ENCODE results near the gene TUBA1A.
"Not testable (repeated sequence)": the region's sequence is repeated elsewhere in the genome, so short reads cannot be mapped to it uniquely, and the experiment has no call there.

Gene TUBA1A

GRCh38 chr12:49225576-49226166, 36.8 kb upstream of the TUBA1A start:
- Histone ChIP-seq H3K27ac (ENCODE audit: insufficient read depth, low read depth, low read length, poor library complexity, severe bottlenecking) (no peak overlapping the region), H3K27me3 (ENCODE audit: control insufficient read depth, insufficient read depth, low read length, poor library complexity, severe bottlenecking) (no peaks in the 10 kb centered on the region), H3K4me1 (ENCODE audit: control insufficient read depth, insufficient read depth, low read length) (peaks cover 11% of the 10 kb centered on the region), H3K4me3 (ENCODE audit: insufficient read depth, low read depth, low read length) (no peak overlapping the region), H3K9me3 (ENCODE audit: control insufficient read depth, low read length) (no peaks in the 10 kb centered on the region), H3K36me3 (ENCODE audit: control insufficient read depth, insufficient read depth, low read length) (no peaks in the 10 kb centered on the region)
- WGBS, 2 experiments: 92 to 94% methylated on average over 7 of the region's 7 CpGs

DNA sequence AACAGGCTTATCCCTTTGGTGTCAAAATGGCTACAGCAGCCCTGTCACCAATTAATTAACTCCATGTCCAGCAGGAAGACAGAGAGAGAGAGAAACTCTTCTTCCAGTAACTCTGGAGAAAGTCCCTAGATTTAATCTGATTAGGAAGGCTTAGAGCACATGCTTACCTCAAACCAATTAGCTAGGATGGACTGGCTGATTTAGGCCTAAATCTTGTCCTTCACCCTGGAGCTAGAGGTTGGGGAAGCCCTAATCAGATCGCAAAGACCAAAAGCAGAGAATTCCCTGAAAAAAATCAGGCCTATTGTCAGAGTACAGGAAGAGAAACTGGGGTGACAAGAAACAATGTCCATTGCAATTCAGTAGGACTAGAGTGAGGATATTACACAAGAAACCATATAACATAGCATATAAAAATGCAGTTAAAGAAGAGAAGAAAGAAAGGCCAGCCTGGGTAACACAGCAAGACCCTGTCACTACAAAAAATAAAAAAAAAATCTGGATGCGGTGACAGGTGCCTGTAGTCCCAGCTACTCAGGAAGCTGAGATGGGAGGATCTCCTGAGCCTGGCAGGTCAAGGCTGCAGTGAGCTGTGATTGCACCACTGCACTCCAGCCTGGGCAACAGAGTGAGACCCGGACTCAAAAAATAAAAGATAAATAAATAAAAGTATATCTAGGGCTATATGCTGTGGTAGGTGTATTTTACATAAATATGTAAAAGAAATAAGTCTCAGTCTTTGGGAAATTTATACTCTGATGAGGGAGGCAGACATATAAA, 34.9 kb upstream of the TUBA1A start:
- H3K4me3 ChIP-seq (ENCODE audit: insufficient read depth, low read depth, low read length): no peak overlapping the region
- H3K36me3 ChIP-seq (ENCODE audit: control insufficient read depth, insufficient read depth, low read length): no peaks in the 10 kb centered on the region
- peak overlapping the region; percentile 31 for H3K27ac ChIP-seq (ENCODE audit: insufficient read depth, low read depth, low read length, poor library complexity, severe bottlenecking)
- WGBS, 2 experiments: 91 to 95% methylated on average over 2 of the region's 3 CpGs
- no peaks in the 10 kb centered on the region for H3K9me3 ChIP-seq (ENCODE audit: control insufficient read depth, low read length)
- no peaks in the 10 kb centered on the region for H3K27me3 ChIP-seq (ENCODE audit: control insufficient read depth, insufficient read depth, low read length, poor library complexity, severe bottlenecking)
- peaks cover 11% of the 10 kb centered on the region for H3K4me1 ChIP-seq (ENCODE audit: control insufficient read depth, insufficient read depth, low read length)

DNA sequence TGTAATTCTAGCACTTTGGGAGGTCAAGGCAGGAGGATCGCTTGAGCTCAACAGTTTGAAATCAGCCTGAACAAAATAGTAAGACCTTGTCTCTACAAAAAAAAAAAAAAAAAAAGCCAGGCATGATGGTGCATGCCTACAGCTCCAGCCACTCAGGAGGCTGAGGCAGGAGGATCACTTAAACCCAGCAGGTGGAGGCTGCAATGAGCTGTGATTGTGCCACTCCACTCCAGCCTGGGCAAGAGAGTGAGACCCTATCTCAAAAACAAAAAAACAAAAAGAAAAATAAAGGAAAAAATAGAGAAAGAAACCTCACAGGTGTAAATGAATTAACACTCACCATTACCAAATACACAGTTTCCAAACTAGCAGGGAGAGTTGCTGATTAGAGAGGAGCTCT, 34.2 kb upstream of the TUBA1A start:
- Histone ChIP-seq H3K9me3 (ENCODE audit: control insufficient read depth, low read length) (no peaks in the 10 kb centered on the region), H3K27me3 (ENCODE audit: control insufficient read depth, insufficient read depth, low read length, poor library complexity, severe bottlenecking) (no peaks in the 10 kb centered on the region), H3K36me3 (ENCODE audit: control insufficient read depth, insufficient read depth, low read length) (no peaks in the 10 kb centered on the region), H3K27ac (ENCODE audit: insufficient read depth, low read depth, low read length, poor library complexity, severe bottlenecking) (peak overlapping the region; percentile 31), H3K4me3 (ENCODE audit: insufficient read depth, low read depth, low read length) (no peak overlapping the region), H3K4me1 (ENCODE audit: control insufficient read depth, insufficient read depth, low read length) (peaks cover 9% of the 10 kb centered on the region)
- WGBS, 2 experiments: 95 to 100% methylated on average over 1 of the region's 1 CpG

DNA sequence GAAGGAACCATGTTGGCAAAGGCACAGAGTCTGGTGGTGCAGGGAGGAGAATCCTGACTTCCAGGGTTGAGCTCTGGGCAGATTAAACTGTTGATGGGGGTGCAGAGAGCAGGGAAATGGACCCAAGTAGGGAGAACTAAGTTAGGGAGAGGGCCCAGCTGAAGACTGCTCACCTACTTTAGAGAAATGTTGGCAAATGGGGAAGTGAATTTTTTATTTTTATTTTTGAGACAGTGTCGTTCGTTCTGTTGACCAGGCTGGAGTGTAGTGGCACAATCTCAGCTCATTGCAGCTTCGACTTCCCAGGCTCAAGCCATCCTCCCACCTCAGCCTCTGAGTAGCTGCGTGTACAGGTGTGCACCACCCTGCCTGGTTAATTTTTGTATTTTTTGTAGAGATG, 32.1 kb upstream of the TUBA1A start:
- no peak overlapping the region for H3K4me3 ChIP-seq (ENCODE audit: insufficient read depth, low read depth, low read length)
- H3K27ac ChIP-seq (ENCODE audit: insufficient read depth, low read depth, low read length, poor library complexity, severe bottlenecking): no peak overlapping the region
- no peaks in the 10 kb centered on the region for H3K27me3 ChIP-seq (ENCODE audit: control insufficient read depth, insufficient read depth, low read length, poor library complexity, severe bottlenecking)
- H3K4me1 ChIP-seq (ENCODE audit: control insufficient read depth, insufficient read depth, low read length): no peaks in the 10 kb centered on the region
- 87 to 95% methylated on average over 4 of the region's 4 CpGs for WGBS, 2 experiments
- no peaks in the 10 kb centered on the region for H3K9me3 ChIP-seq (ENCODE audit: control insufficient read depth, low read length)
- no peaks in the 10 kb centered on the region for H3K36me3 ChIP-seq (ENCODE audit: control insufficient read depth, insufficient read depth, low read length)

- no peak overlapping the region for H3K4me3 ChIP-seq (ENCODE audit: insufficient read depth, low read depth, low read length)
- WGBS, 2 experiments: 92 to 93% methylated on average over 9 to 11 of the region's 11 CpGs
- no peaks in the 10 kb centered on the region for H3K9me3 ChIP-seq (ENCODE audit: control insufficient read depth, low read length)
- no peaks in the 10 kb centered on the region for H3K27me3 ChIP-seq (ENCODE audit: control insufficient read depth, insufficient read depth, low read length, poor library complexity, severe bottlenecking)
- no peaks in the 10 kb centered on the region for H3K36me3 ChIP-seq (ENCODE audit: control insufficient read depth, insufficient read depth, low read length)
- peaks cover 8% of the 10 kb centered on the region for H3K4me1 ChIP-seq (ENCODE audit: control insufficient read depth, insufficient read depth, low read length)
- H3K27ac ChIP-seq (ENCODE audit: insufficient read depth, low read depth, low read length, poor library complexity, severe bottlenecking): no peak overlapping the region
Measured at GRCh38 chr12:49219417-49220026, 30.6 kb upstream of the TUBA1A start.

GRCh38 chr12:49212572-49212971, 23.7 kb upstream of the TUBA1A start:
- no peaks in the 10 kb centered on the region for H3K36me3 ChIP-seq (ENCODE audit: control insufficient read depth, insufficient read depth, low read length)
- 91 to 93% methylated on average over 9 of the region's 9 CpGs for WGBS, 2 experiments
- H3K4me3 ChIP-seq (ENCODE audit: insufficient read depth, low read depth, low read length): no peak overlapping the region

GRCh38 chr12:49210703-49211102, 21.8 kb upstream of the TUBA1A start:
- not testable (repeated sequence) for H3K9me3 ChIP-seq (ENCODE audit: control insufficient read depth, low read length)
- WGBS, 2 experiments: 94 to 96% methylated on average over 7 of the region's 7 CpGs

More at GRCh38 chr12:49212572-49212971, 23.7 kb upstream of the TUBA1A start:
- H3K27ac ChIP-seq (ENCODE audit: insufficient read depth, low read depth, low read length, poor library complexity, severe bottlenecking): no peak overlapping the region
- no peaks in the 10 kb centered on the region for H3K9me3 ChIP-seq (ENCODE audit: control insufficient read depth, low read length)
- peaks cover 8% of the 10 kb centered on the region for H3K4me1 ChIP-seq (ENCODE audit: control insufficient read depth, insufficient read depth, low read length)
- no peaks in the 10 kb centered on the region for H3K27me3 ChIP-seq (ENCODE audit: control insufficient read depth, insufficient read depth, low read length, poor library complexity, severe bottlenecking)

GRCh38 chr12:49208676-49209075, 19.8 kb upstream of the TUBA1A start:
- H3K36me3 ChIP-seq (ENCODE audit: control insufficient read depth, insufficient read depth, low read length): no peaks in the 10 kb centered on the region
- no peaks in the 10 kb centered on the region for H3K9me3 ChIP-seq (ENCODE audit: control insufficient read depth, low read length)
- no peak overlapping the region for H3K4me3 ChIP-seq (ENCODE audit: insufficient read depth, low read depth, low read length)
- 92% methylated on average over 12 of the region's 12 CpGs for WGBS, 2 experiments
- no peaks in the 10 kb centered on the region for H3K27me3 ChIP-seq (ENCODE audit: control insufficient read depth, insufficient read depth, low read length, poor library complexity, severe bottlenecking)
- H3K4me1 ChIP-seq (ENCODE audit: control insufficient read depth, insufficient read depth, low read length): no peaks in the 10 kb centered on the region
- no peak overlapping the region for H3K27ac ChIP-seq (ENCODE audit: insufficient read depth, low read depth, low read length, poor library complexity, severe bottlenecking)

More at GRCh38 chr12:49210703-49211102, 21.8 kb upstream of the TUBA1A start:
- not testable (repeated sequence) for H3K4me1 ChIP-seq (ENCODE audit: control insufficient read depth, insufficient read depth, low read length); H3K4me3 ChIP-seq (ENCODE audit: insufficient read depth, low read depth, low read length); H3K27me3 ChIP-seq (ENCODE audit: control insufficient read depth, insufficient read depth, low read length, poor library complexity, severe bottlenecking); H3K27ac ChIP-seq (ENCODE audit: insufficient read depth, low read depth, low read length, poor library complexity, severe bottlenecking); H3K36me3 ChIP-seq (ENCODE audit: control insufficient read depth, insufficient read depth, low read length)

- H3K4me3 ChIP-seq (ENCODE audit: insufficient read depth, low read depth, low read length): no peak overlapping the region
- H3K36me3 ChIP-seq (ENCODE audit: control insufficient read depth, insufficient read depth, low read length): no peaks in the 10 kb centered on the region
- 94 to 97% methylated on average over 1 of the region's 1 CpG for WGBS, 2 experiments
- no peaks in the 10 kb centered on the region for H3K27me3 ChIP-seq (ENCODE audit: control insufficient read depth, insufficient read depth, low read length, poor library complexity, severe bottlenecking)
- no peaks in the 10 kb centered on the region for H3K9me3 ChIP-seq (ENCODE audit: control insufficient read depth, low read length)
- no peaks in the 10 kb centered on the region for H3K4me1 ChIP-seq (ENCODE audit: control insufficient read depth, insufficient read depth, low read length)
- H3K27ac ChIP-seq (ENCODE audit: insufficient read depth, low read depth, low read length, poor library complexity, severe bottlenecking): no peak overlapping the region
Measured at GRCh38 chr12:49208146-49208545, 19.3 kb upstream of the TUBA1A start.

- Histone ChIP-seq H3K4me1 (ENCODE audit: control insufficient read depth, insufficient read depth, low read length) (peaks cover 10% of the 10 kb centered on the region), H3K4me3 (ENCODE audit: insufficient read depth, low read depth, low read length) (no peak overlapping the region), H3K27ac (ENCODE audit: insufficient read depth, low read depth, low read length, poor library complexity, severe bottlenecking) (no peak overlapping the region), H3K9me3 (ENCODE audit: control insufficient read depth, low read length) (no peaks in the 10 kb centered on the region), H3K27me3 (ENCODE audit: control insufficient read depth, insufficient read depth, low read length, poor library complexity, severe bottlenecking) (no peaks in the 10 kb centered on the region), H3K36me3 (ENCODE audit: control insufficient read depth, insufficient read depth, low read length) (no peaks in the 10 kb centered on the region)
Measured at GRCh38 chr12:49206389-49206788, 17.5 kb upstream of the TUBA1A start.
